HepG2 (cell line): Measurements from ENCODE around the gene HSD17B8. TPM values are rescaled to one million over a fixed set of nuclear protein-coding genes. Genes with fewer than 3 reads are reported as not detected.
A peak's percentile ranks its signal among the peaks of the same experiment; 100 is the strongest.

Source experiments
- ARID4A ChIP-seq: sonication (generic); formaldehyde crosslinking; IDR thresholded peaks from 2 replicates; pipeline ENCODE4 v1.5.0; 2020; ENCODE audit warnings: mild to moderate bottlenecking, missing genetic modification reagents, borderline replicate concordance
- CSRNP1 ChIP-seq: sonication (generic); formaldehyde crosslinking; IDR thresholded peaks from 2 replicates; pipeline ENCODE4 v1.8.1; 2023; ENCODE audit warnings: mild to moderate bottlenecking, missing genetic modification reagents
- CSRNP2 ChIP-seq: sonication (generic); formaldehyde crosslinking; conservative IDR thresholded peaks from 2 replicates; pipeline ENCODE4 v1.8.0; 2022; ENCODE audit warnings: low read depth, missing genetic modification reagents
- E2F1 ChIP-seq: sonication (generic); formaldehyde crosslinking; IDR thresholded peaks from 2 replicates; pipeline ENCODE4 v1.5.0; 2020; ENCODE audit warnings: missing genetic modification reagents
- GMEB1 ChIP-seq: sonication (generic); formaldehyde crosslinking; IDR thresholded peaks from 2 replicates; pipeline ENCODE4 v1.5.1; 2020; ENCODE audit warnings: missing genetic modification reagents, mild to moderate bottlenecking, borderline replicate concordance
- IRF2 ChIP-seq: IDR thresholded peaks from 2 replicates; pipeline ENCODE4 v1.6.1; 2018; ENCODE audit warnings: missing genetic modification reagents, missing compliant biosample characterization
- JUNB ChIP-seq: sonication (generic); formaldehyde crosslinking; IDR thresholded peaks from 2 replicates; pipeline ENCODE4 v1.8.0; 2022; ENCODE audit warnings: missing genetic modification reagents, mild to moderate bottlenecking, borderline replicate concordance
- NFE2 ChIP-seq: sonication (generic); formaldehyde crosslinking; IDR thresholded peaks from 2 replicates; pipeline ENCODE4 v1.4.0; 2020; ENCODE audit warnings: missing genetic modification reagents
- NR3C1 ChIP-seq: sonication (generic); formaldehyde crosslinking; IDR thresholded peaks from 2 replicates; pipeline ENCODE4 v1.4.0; 2020; ENCODE audit warnings: missing genetic modification reagents
- REL ChIP-seq: sonication (generic); formaldehyde crosslinking; conservative IDR thresholded peaks from 2 replicates; pipeline ENCODE4 v1.8.0; 2022; ENCODE audit warnings: mild to moderate bottlenecking, missing genetic modification reagents, moderate library complexity
- TEAD2 ChIP-seq: sonication (generic); formaldehyde crosslinking; IDR thresholded peaks from 2 replicates; pipeline ENCODE4 v1.9.0; 2021; ENCODE audit warnings: missing genetic modification reagents
- TERF1 ChIP-seq: sonication (generic); formaldehyde crosslinking; IDR thresholded peaks from 2 replicates; pipeline ENCODE4 v1.8.0; 2022; ENCODE audit warnings: mild to moderate bottlenecking, missing genetic modification reagents, moderate library complexity
- ZFP41 ChIP-seq: sonication (generic); formaldehyde crosslinking; IDR thresholded peaks from 2 replicates; pipeline ENCODE4 v1.4.0; 2020; ENCODE audit warnings: mild to moderate bottlenecking, missing genetic modification reagents, borderline replicate concordance
- ZNF296 ChIP-seq: sonication (generic); formaldehyde crosslinking; conservative IDR thresholded peaks from 2 replicates; pipeline ENCODE4 v1.5.0; 2020; ENCODE audit warnings: mild to moderate bottlenecking, missing genetic modification reagents
- ZNF564 ChIP-seq: sonication (generic); formaldehyde crosslinking; IDR thresholded peaks from 2 replicates; pipeline ENCODE4 v1.8.1; 2023; ENCODE audit warnings: mild to moderate bottlenecking, missing genetic modification reagents
- polyA plus RNA-seq, 8 experiments: library from polyadenylated mRNA; depleted of rRNA in 3 of 8; stranded (reverse) in 7 of 8; unstranded in 1 of 8; fragments of >200 nt; fragmentation: Illumina TruSeq in 4 of 8; extraction: Trizol in 4 of 8; gene quantifications; 2 replicates each; pipeline versions ENCODE4 v1.2.1 to v1.2.3, GENCODE V29; 2011 to 2016; ENCODE audit warnings: low read depth in 4 of 8, missing spikeins in 1 of 8, mixed read lengths in 1 of 8; ENCODE audit not compliant: insufficient read depth in 1 of 8
- total RNA-seq, 5 experiments: library from RNA; depleted of rRNA; stranded (reverse); fragments of >200 nt; fragmentation: Illumina TruSeq; extraction: Trizol; gene quantifications; 2 replicates each; pipeline ENCODE4 v1.2.3, GENCODE V29; 2016; ENCODE audit warnings: low read depth in 1 of 5

Gene HSD17B8
- total and polyA plus RNA-seq, 2 of the 13 experiments (the other 11 are each of a cell fraction or from before 2014, with no cell fraction given), result 12.6 to 20.1 TPM

- TF ChIP-seq CSRNP2, result no peak
- peak; percentile 86 for TF ChIP-seq CSRNP1 (CRISPR knock-in tag)
- TF ChIP-seq E2F1 (CRISPR knock-in tag), result no peak; the same call in 1 of the 2 replicates
- no peak; the same call in 1 of the 2 replicates for TF ChIP-seq ZNF564 (CRISPR knock-in tag)
- peak; percentile 84 for TF ChIP-seq ARID4A
- TF ChIP-seq TEAD2 (CRISPR knock-in tag), result no peak
- no peak for TF ChIP-seq REL (CRISPR knock-in tag)
- TF ChIP-seq TERF1, result no peak
- TF ChIP-seq GMEB1, result peak; percentile 79
- TF ChIP-seq ZNF296 (CRISPR knock-in tag), result no peak
- TF ChIP-seq ZFP41 (CRISPR knock-in tag), result no peak
- TF ChIP-seq JUNB (CRISPR knock-in tag), result no peak
- peak; percentile 71; the same call in 1 of the 2 replicates for TF ChIP-seq NFE2 (CRISPR knock-in tag)
- TF ChIP-seq IRF2 (CRISPR knock-in tag), result peak; percentile 52
- no peak for TF ChIP-seq NR3C1
Measured at GRCh38 chr6:33248932-33249731, 44.7 kb downstream of the HSD17B8 start (continued).
